ENCODE measurements around the gene CASZ1. TPM values are rescaled to one million over a fixed set of nuclear protein-coding genes. Genes with fewer than 3 reads are reported as not detected.

CASZ1 gene
- total and polyA plus RNA-seq, 2 experiments from 2014 or later: 6.2 to 6.7 TPM

DNA sequence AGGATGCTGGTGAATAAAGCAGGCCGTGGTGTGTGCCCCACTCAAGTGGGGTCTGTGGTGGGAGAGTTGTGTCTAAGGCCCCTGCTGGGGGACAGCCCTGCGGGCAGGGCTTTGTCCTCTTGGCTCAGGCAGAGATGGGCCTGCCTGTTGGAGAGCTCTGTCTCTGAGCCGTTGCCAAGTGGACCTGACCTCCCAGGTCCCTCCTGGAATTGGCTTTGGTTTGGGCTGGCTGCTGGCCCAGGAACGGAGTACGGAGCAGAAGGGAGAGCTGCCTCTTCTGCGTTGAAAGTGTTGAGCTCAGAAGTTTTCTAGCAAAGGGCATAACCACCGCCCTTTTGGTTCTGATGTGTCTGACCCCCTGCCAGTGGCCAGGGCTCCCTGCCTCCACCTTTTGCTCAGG lies 167.8 kb downstream of the CASZ1 start (continued):
- TF ChIP-seq, protein P1, sequence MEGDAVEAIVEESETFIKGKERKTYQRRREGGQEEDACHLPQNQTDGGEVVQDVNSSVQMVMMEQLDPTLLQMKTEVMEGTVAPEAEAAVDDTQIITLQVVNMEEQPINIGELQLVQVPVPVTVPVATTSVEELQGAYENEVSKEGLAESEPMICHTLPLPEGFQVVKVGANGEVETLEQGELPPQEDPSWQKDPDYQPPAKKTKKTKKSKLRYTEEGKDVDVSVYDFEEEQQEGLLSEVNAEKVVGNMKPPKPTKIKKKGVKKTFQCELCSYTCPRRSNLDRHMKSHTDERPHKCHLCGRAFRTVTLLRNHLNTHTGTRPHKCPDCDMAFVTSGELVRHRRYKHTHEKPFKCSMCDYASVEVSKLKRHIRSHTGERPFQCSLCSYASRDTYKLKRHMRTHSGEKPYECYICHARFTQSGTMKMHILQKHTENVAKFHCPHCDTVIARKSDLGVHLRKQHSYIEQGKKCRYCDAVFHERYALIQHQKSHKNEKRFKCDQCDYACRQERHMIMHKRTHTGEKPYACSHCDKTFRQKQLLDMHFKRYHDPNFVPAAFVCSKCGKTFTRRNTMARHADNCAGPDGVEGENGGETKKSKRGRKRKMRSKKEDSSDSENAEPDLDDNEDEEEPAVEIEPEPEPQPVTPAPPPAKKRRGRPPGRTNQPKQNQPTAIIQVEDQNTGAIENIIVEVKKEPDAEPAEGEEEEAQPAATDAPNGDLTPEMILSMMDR (conservative IDR thresholded peaks at IDR 0.05; ENCODE audit: low read depth in 2 of 2): no peak
- TF ChIP-seq JUNB (IDR thresholded peaks at IDR 0.05; ENCODE audit: unreplicated experiment): no peak
- no peak for TF ChIP-seq NANOG (IDR thresholded peaks at IDR 0.05; ENCODE audit: borderline replicate concordance)

DNA sequence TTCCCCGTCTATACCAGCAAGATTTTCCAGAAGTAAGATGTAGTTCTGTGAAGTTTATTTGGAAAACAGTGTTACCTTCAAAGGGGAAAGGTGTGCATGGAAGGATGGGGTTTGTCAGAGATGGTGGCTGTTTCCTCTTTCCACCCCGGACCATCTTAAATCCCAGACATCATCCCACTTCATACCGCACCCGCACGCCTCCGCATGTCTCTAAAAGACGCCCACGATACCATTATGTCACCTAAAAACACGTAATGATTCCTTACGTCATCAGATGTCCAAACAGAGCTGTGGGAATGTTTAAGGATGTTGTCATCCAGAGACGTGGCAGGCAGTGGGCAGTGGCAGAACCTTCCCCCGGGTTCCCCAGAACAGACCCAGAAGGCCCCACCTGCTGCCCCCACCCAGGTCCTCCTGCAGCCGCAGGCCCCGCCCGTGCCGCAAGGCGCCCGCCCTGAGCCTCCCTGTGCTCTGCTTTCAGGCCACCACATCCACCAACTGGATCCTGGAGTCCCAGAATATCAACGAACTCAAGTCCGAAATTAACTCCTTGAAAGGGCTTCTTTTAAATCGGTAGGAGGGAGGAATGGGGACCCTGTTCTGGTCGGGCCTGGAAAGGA lies 169.5 kb downstream of the CASZ1 start:
- Mint-ChIP-seq H3K27me3 (ENCODE audit: insufficient read depth, low read depth, poor library complexity) (peaks cover 11% of the 10 kb centered on the region), H3K4me3 (no peak overlapping the region), H3K9me3 (no peaks in the 10 kb centered on the region), H3K27ac (0 out of 2 replicates have a peak overlapping the region, but pooled peaks have one; percentile 19), H3K4me1 (peaks cover 12% of the 10 kb centered on the region), H3K36me3 (ENCODE audit: low read depth) (no peaks in the 10 kb centered on the region)
- no peaks in the 10 kb centered on the region for H3K27me3 ChIP-seq (ENCODE audit: insufficient read depth)
- no peaks in the 10 kb centered on the region for H3K79me2 ChIP-seq (replicated peaks; ENCODE audit: insufficient read depth)
- H3K4me1 ChIP-seq (ENCODE audit: insufficient read depth): peaks cover 5% of the 10 kb centered on the region
- no peak for DNase-seq (ENCODE audit: low spot score)
- H3K36me3 ChIP-seq (ENCODE audit: insufficient read depth): no peaks in the 10 kb centered on the region
- no peak overlapping the region for H2AFZ ChIP-seq
- no peaks in the 10 kb centered on the region for H3F3A ChIP-seq (replicated peaks; ENCODE audit: low read depth)
- no peaks in the 10 kb centered on the region for H3K9me2 ChIP-seq (ENCODE audit: insufficient read depth)
- H3K4me3 ChIP-seq: no peak overlapping the region
- H3K4me2 ChIP-seq: no peak overlapping the region
- no peak for ATAC-seq
- H4K20me1 ChIP-seq (replicated peaks; ENCODE audit: insufficient read depth): no peaks in the 10 kb centered on the region
- no peak overlapping the region for H3K27ac ChIP-seq (ENCODE audit: low read depth)
- TF ChIP-seq, protein P2, sequence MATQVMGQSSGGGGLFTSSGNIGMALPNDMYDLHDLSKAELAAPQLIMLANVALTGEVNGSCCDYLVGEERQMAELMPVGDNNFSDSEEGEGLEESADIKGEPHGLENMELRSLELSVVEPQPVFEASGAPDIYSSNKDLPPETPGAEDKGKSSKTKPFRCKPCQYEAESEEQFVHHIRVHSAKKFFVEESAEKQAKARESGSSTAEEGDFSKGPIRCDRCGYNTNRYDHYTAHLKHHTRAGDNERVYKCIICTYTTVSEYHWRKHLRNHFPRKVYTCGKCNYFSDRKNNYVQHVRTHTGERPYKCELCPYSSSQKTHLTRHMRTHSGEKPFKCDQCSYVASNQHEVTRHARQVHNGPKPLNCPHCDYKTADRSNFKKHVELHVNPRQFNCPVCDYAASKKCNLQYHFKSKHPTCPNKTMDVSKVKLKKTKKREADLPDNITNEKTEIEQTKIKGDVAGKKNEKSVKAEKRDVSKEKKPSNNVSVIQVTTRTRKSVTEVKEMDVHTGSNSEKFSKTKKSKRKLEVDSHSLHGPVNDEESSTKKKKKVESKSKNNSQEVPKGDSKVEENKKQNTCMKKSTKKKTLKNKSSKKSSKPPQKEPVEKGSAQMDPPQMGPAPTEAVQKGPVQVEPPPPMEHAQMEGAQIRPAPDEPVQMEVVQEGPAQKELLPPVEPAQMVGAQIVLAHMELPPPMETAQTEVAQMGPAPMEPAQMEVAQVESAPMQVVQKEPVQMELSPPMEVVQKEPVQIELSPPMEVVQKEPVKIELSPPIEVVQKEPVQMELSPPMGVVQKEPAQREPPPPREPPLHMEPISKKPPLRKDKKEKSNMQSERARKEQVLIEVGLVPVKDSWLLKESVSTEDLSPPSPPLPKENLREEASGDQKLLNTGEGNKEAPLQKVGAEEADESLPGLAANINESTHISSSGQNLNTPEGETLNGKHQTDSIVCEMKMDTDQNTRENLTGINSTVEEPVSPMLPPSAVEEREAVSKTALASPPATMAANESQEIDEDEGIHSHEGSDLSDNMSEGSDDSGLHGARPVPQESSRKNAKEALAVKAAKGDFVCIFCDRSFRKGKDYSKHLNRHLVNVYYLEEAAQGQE (IDR thresholded peaks at IDR 0.05; ENCODE audit: unreplicated experiment): no peak
- TF ChIP-seq EZH2phosphoT487 (IDR thresholded peaks at IDR 0.05; ENCODE audit: unreplicated experiment) (no peak), NANOG (IDR thresholded peaks at IDR 0.05; ENCODE audit: borderline replicate concordance) (no peak), JUNB (IDR thresholded peaks at IDR 0.05; ENCODE audit: unreplicated experiment) (no peak), CREB1 (CRISPR knock-in tag; IDR thresholded peaks at IDR 0.05; ENCODE audit: low read depth) (no peak), ZNF114 (CRISPR knock-in tag; IDR thresholded peaks at IDR 0.05) (no peak)
- TF ChIP-seq, protein P1 (conservative IDR thresholded peaks at IDR 0.05; ENCODE audit: low read depth in 2 of 2): no peak
- TF ChIP-seq, protein P3, sequence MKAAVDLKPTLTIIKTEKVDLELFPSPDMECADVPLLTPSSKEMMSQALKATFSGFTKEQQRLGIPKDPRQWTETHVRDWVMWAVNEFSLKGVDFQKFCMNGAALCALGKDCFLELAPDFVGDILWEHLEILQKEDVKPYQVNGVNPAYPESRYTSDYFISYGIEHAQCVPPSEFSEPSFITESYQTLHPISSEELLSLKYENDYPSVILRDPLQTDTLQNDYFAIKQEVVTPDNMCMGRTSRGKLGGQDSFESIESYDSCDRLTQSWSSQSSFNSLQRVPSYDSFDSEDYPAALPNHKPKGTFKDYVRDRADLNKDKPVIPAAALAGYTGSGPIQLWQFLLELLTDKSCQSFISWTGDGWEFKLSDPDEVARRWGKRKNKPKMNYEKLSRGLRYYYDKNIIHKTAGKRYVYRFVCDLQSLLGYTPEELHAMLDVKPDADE (IDR thresholded peaks at IDR 0.05): no peak
- TF ChIP-seq, protein P4, sequence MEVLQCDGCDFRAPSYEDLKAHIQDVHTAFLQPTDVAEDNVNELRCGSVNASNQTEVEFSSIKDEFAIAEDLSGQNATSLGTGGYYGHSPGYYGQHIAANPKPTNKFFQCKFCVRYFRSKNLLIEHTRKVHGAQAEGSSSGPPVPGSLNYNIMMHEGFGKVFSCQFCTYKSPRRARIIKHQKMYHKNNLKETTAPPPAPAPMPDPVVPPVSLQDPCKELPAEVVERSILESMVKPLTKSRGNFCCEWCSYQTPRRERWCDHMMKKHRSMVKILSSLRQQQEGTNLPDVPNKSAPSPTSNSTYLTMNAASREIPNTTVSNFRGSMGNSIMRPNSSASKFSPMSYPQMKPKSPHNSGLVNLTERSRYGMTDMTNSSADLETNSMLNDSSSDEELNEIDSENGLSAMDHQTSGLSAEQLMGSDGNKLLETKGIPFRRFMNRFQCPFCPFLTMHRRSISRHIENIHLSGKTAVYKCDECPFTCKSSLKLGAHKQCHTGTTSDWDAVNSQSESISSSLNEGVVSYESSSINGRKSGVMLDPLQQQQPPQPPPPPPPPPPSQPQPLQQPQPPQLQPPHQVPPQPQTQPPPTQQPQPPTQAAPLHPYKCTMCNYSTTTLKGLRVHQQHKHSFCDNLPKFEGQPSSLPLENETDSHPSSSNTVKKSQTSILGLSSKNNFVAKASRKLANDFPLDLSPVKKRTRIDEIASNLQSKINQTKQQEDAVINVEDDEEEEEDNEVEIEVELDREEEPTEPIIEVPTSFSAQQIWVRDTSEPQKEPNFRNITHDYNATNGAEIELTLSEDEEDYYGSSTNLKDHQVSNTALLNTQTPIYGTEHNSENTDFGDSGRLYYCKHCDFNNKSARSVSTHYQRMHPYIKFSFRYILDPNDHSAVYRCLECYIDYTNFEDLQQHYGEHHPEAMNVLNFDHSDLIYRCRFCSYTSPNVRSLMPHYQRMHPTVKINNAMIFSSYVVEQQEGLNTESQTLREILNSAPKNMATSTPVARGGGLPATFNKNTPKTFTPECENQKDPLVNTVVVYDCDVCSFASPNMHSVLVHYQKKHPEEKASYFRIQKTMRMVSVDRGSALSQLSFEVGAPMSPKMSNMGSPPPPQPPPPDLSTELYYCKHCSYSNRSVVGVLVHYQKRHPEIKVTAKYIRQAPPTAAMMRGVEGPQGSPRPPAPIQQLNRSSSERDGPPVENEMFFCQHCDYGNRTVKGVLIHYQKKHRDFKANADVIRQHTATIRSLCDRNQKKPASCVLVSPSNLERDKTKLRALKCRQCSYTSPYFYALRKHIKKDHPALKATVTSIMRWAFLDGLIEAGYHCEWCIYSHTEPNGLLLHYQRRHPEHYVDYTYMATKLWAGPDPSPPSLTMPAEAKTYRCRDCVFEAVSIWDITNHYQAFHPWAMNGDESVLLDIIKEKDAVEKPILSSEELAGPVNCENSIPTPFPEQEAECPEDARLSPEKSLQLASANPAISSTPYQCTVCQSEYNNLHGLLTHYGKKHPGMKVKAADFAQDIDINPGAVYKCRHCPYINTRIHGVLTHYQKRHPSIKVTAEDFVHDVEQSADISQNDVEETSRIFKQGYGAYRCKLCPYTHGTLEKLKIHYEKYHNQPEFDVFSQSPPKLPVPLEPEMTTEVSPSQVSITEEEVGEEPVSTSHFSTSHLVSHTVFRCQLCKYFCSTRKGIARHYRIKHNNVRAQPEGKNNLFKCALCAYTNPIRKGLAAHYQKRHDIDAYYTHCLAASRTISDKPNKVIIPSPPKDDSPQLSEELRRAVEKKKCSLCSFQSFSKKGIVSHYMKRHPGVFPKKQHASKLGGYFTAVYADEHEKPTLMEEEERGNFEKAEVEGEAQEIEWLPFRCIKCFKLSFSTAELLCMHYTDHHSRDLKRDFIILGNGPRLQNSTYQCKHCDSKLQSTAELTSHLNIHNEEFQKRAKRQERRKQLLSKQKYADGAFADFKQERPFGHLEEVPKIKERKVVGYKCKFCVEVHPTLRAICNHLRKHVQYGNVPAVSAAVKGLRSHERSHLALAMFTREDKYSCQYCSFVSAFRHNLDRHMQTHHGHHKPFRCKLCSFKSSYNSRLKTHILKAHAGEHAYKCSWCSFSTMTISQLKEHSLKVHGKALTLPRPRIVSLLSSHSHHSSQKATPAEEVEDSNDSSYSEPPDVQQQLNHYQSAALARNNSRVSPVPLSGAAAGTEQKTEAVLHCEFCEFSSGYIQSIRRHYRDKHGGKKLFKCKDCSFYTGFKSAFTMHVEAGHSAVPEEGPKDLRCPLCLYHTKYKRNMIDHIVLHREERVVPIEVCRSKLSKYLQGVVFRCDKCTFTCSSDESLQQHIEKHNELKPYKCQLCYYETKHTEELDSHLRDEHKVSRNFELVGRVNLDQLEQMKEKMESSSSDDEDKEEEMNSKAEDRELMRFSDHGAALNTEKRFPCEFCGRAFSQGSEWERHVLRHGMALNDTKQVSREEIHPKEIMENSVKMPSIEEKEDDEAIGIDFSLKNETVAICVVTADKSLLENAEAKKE (CRISPR knock-in tag; IDR thresholded peaks at IDR 0.05): no peak
